ENCODE results near the gene BCAR3. TPM values are rescaled to one million over a fixed set of nuclear protein-coding genes. Genes with fewer than 3 reads are reported as not detected.
A peak's percentile ranks its signal among the peaks of the same experiment; 100 is the strongest.
"Not testable (repeated sequence)": the region's sequence is repeated elsewhere in the genome, so short reads cannot be mapped to it uniquely, and the experiment has no call there.

BCAR3 gene
- total RNA-seq, 2 donors from 2014 or later, result 10.4 to 17.5 TPM

DNA sequence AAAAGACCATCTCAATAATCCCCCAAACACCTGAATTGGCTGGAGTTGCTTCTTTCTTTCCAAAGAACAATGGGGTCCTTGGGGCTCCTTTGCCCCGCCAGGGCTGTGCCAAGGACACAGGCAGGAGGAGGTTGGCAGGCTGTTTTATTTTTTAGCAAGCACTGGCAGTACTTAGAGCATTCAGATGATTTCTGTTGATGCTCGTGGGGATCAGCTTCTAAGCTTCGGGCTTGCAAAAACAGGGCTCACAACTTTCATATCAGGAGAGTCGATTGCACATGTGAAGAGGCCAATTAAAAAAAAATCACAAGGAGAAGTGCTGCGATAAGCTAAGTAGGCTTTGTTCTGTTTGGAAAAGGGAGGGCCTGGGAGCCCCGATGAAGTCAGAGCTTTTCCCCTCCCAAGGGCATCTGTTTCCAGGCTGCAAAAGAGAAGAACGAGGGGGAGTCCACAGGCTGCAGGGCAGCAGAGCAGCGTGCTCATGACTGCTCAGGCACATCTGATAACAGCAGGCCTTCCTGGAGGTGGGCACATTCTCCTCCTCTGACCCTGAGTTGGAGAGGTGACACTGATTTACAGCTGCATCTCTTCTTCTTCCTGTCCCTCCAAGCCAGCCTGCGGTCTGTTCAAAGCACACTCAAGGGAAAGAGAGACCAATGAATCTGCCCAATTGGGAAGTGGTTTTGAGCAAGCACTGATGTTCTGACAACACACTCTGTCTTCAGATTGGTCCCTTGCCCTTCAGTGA is 27.3 kb upstream of the BCAR3 start:
- intact Hi-C loops (cut with DNase I), result no loop called here

GRCh38 chr1:93707956-93708355 is 26.3 kb upstream of the BCAR3 start:
- intact Hi-C loops (cut with DNase I), result no loop called here
- no peak for DNase-seq (ENCODE audit: low spot score)

More for the DNA sequence above, 27.3 kb upstream of the BCAR3 start:
- no peak for DNase-seq (ENCODE audit: low spot score)

- intact Hi-C loops (cut with DNase I), result no loop called here
- DNase-seq (ENCODE audit: low spot score), result no peak
Observed at GRCh38 chr1:93705892-93706500, 24.4 kb upstream of the BCAR3 start.

DNA sequence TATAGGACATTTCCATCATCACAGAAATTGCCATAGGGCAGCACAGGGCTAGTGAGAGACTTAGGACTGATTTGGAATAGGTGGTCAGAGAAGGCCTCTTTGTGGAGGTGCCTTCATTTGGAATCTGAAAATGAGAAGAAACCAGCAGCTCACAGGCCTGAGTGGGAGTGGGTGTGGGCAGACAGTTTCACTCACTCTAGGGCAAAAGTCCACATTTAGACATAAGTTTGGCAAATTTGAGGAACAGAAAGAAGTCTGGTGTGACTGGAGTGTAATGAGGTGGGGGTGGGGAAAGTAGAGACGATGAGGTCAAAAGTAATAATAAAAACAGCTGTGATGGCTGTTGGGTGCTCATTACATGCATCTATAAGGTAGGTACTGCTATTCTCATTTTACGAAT is 22.4 kb upstream of the BCAR3 start:
- intact Hi-C loops (cut with DNase I), result no loop called here
- no peak for DNase-seq (ENCODE audit: low spot score)

DNA sequence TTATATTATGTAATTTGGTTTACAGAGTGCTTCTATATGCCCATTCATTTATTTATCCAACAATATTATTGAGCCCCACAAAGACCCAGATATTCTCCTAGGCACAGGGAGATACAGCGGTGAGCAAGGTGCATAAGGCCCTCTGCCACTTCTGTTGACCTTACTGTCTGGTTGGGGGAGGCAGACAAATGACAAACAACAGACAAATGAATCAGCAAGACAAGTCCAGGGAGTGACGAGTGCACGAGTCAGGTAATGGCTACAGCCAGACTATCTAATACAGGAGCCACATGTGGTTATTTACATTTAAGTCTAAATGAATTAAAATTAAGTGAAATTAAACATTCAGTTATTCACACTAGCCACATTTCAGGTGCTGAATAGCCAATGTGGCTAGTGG is 22.0 kb upstream of the BCAR3 start:
- intact Hi-C loops (cut with DNase I), result no loop called here
- DNase-seq (ENCODE audit: low spot score), result no peak

DNA sequence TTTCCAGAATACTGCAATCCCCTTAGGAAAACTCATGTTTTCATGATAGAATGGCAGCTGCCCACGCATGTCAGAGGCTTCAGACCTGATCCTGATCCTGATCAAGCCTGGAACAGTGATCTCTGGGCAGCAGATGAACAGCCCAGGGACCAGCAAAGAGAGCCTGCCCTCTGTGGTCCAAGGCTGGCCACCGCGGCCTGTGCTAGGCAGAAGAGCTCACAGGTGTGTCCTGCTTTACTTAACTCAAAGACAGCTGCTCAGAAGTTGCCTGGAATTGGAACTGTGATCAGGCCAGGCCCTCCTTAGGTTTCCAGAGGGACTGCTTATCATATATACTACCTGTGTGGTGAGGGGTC is 21.2 kb upstream of the BCAR3 start:
- intact Hi-C loops (cut with DNase I), result no loop called here
- DNase-seq (ENCODE audit: low spot score), result no peak

GRCh38 chr1:93702111-93702827 is 20.6 kb upstream of the BCAR3 start:
- intact Hi-C loops (cut with DNase I), result no loop called here
- no peak for DNase-seq (ENCODE audit: low spot score)

DNA sequence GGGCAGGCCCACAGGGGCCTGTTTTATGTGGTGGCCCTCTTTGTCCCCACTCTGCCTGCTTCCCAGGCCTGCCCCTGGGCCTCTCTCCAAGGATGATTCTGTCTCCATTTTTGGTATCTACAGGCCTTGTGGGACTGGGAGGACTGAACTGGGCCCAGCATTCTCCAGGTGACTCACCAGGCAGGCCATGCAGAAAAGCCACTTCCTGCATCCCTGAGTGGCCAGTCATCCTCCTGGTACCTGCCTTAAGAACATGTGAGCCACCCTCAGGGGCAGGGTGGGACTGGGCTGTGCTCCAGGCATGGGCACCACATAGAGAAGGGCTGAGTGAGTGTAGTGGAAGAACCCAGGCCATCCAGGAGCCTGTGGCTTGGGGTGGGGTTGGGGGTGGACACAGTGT is 20.0 kb upstream of the BCAR3 start:
- intact Hi-C loops (cut with DNase I), result no loop called here
- DNase-seq (ENCODE audit: low spot score), result peak; percentile 60

DNA sequence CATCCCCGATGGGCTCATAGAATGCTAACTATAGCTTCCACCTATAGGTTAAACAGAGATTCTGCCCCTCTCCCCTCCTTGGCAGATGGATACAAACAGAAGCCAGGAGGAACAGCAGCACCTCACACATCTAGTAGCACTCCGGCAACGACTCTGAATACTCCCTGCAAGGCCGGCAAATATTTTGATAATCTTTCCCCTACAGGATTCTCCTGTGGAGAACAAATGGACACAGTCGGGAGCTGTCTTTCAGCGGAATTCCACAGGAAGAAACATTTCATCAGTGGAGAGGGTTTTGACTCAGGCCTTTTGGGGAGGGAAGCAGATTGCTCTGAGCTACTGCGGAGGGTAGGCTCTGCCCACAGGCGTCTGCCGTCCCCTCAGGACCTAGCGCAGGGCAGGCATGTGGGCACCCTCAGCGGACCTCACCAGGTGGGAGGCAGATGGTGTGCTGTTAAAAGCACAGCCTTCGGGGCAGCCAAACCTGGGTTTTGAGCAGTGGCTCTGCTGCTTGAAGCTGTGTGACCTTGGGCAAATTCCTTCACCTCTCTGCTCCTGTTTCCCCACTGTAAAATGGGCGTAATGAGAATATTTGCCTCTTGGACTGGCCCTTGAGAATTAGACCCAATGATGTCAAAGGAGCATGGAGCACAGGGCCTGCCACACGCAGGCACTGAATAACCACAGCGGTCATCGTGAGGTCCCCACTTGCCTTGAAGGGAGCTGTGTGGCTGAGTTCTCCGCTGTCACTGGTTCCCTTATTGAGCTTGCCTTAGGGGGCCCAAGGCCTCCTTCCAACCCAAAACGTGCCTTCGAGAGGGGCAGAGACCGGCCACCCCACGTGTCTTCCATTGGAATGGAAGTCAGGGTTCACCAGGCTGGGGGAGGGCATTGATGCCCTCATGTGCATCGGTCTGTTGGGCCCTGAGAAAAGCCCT is 19.2 kb upstream of the BCAR3 start:
- peak; percentile 56 for DNase-seq (ENCODE audit: low spot score)
- intact Hi-C loops (cut with DNase I), result no loop called here

DNA sequence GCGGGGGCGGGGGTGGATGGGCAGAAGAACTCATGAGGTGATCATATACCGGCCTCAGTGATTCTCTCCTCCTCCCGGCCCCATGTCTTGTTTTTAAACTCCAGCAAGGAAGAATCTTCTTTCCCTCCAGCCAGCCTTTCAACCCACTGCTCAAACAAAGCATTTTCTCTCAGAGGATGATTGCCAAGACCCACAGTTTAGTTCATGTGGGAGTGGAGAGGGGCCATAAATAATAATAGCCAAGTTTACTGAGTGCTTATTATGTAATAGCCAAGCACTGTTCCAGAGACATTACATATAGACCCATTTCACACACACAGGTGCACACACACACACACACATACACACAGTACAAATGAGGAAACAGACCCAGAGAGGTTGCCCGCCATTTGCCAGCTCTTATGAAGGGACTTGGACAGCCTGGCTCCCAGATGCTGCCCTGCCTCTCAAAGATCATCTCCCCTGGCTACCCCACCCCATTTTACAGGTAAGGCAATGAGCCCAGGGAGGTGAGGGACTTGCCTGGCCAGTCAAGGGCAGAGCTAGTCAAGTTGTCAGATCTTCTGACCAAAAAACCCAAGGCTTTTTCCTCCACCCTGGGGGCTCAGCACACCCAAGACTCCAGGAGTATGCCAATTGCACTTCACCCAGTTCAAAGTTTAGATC is 18.0 kb upstream of the BCAR3 start:
- intact Hi-C loops (cut with DNase I), result no loop called here

DNA sequence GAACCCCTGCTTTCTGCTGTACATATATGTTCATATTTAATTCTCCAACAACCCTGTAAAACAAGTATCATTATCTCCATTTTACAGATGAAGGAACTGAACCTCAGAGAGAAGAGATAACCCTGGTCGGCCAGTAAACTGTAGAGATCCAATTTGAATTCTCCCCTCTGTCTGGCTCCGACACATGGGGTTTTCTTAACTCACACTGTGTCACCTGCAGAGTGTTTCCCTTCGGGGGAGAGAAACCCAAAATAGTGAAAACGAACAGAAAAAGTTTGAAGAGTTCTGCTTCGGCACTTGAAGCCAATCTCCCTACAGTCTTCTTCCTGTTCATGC is 17.4 kb upstream of the BCAR3 start:
- intact Hi-C loops (cut with DNase I), result no loop called here
- DNase-seq (ENCODE audit: low spot score), result no peak

More for the DNA sequence above, 18.0 kb upstream of the BCAR3 start:
- DNase-seq (ENCODE audit: low spot score), result peak; percentile 47

DNA sequence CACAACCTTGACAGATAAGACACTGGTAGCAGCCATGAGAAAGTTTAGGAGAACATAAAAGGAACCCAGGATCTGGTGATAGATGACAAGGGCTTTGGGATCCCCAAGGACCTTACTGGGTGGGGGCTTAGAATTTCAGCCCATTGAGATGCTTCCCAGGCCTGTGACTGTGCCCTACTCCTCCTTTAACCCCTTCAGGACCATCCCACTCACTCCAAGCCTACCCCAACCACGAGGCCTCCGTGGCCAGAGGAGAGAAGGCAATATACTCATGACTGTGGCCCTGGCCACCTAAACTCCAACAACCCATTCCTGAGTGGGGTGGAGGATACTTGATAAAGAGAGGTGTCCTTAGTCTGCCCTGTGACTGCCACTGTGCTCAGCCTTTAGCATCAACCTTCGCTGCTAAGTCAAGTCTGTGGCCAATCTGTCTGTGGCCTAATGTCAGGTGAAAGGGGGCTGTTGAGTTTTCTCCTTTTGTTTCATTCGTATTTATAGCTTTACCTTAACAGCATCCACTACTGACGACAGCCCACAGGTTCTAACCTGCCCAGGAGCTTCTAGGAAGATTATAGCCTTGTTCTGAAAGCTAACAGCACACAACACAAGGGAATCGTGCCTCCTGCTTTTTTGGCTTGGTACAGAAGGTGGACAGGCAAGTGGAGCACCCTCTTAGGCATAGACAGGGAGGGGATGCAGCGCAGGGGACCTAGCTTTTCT is 16.9 kb upstream of the BCAR3 start:
- DNase-seq (ENCODE audit: low spot score), result peak; percentile 23
- intact Hi-C loops (cut with DNase I), result no loop called here

- intact Hi-C loops (cut with DNase I); DNase-seq (ENCODE audit: low spot score): not testable (repeated sequence)
Observed at GRCh38 chr1:93697566-93697965, 15.9 kb upstream of the BCAR3 start.

DNA sequence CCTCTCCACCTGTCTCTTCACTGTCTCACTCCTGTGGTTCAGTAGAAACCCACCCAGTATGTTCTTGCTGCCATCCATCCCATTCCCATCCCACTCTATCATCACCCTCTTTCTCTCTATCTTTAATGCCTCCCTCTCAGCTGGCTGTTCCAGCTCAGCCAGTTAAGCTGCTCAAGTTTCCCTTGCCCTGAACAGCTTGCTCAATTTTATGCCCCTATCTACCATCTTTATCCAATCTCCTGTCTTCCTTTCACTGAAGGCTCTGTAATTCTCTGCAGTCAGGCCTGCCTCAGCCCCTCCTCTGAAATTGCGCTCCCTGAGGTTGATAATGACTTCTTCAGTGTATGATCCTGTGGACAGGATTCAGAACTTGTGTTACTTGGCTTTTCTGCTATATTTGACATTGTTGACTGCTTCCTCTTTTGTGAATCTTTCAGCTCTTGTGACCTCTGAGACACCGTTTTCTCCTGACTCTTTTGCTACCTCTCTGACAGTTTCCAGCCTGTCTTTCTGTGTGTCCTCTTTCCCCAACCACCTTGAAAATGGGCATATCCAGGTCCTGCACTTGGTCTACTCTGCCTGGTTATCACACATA is 13.9 kb upstream of the BCAR3 start:
- intact Hi-C loops (cut with DNase I), result no loop called here
- peak; percentile 12 for DNase-seq (ENCODE audit: low spot score)

DNA sequence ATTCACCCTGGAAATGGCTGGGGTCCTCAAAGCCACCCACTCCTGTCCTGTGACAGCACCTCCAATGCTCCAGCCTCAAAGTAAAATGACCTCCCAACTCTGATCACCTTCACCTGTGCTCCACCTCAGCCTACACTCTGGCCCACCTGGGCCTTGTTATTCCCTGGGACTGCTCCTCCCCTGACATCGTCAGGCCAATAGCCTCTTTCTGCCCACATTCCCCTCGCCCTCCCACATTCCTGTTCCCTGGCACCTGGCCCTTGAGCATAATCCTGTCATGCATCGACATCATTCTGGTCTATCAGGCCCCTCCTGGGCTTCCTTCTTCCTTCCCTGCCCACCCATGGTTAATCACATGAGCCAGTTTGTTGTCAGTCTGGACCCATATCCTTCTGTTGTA is 13.2 kb upstream of the BCAR3 start:
- peak; percentile 42 for DNase-seq (ENCODE audit: low spot score)
- intact Hi-C loops (cut with DNase I), result no loop called here

GRCh38 chr1:93694039-93694438 is 12.4 kb upstream of the BCAR3 start:
- intact Hi-C loops (cut with DNase I), result no loop called here

GRCh38 chr1:93692983-93693591 is 11.4 kb upstream of the BCAR3 start:
- peak; percentile 68 for DNase-seq (ENCODE audit: low spot score)
- intact Hi-C loops (cut with DNase I), result no loop called here

More at GRCh38 chr1:93694039-93694438, 12.4 kb upstream of the BCAR3 start:
- DNase-seq (ENCODE audit: low spot score), result peak; percentile 63

- intact Hi-C loops (cut with DNase I), result no loop called here
- no peak for DNase-seq (ENCODE audit: low spot score)
Observed at GRCh38 chr1:93692451-93692861, 10.8 kb upstream of the BCAR3 start.

All from posterior vena cava (tissue), 2 donors.